GM23248 (cell line): ENCODE measurements around the gene CATSPERB. TPM values are rescaled to one million over a fixed set of nuclear protein-coding genes. Genes with fewer than 3 reads are reported as not detected.
"Not testable (repeated sequence)": the region's sequence is repeated elsewhere in the genome, so short reads cannot be mapped to it uniquely, and the experiment has no call there.

Experiments
- DNase-seq: peaks from one replicate; pipeline ENCODE4 v3.0.0-alpha.2; 2015
- H2AFZ ChIP-seq: fragments of 200-600 bp; sonication (generic); 2 replicates; pipeline ENCODE4 v1.6.1; 2016; ENCODE audit warnings: antibody characterized with exemption
- H3F3A ChIP-seq: fragments of 200-600 bp; sonication (generic); 2 replicates; pipeline ENCODE4 v1.6.1; 2016; ENCODE audit warnings: mild to moderate bottlenecking, antibody characterized with exemption, mixed run types; ENCODE audit not compliant: insufficient read depth
- H3K27ac ChIP-seq: fragments of 200-600 bp; sonication (generic); 2 replicates; pipeline ENCODE4 v1.5.1; 2016; ENCODE audit warnings: mild to moderate bottlenecking
- H3K27me3 ChIP-seq: fragments of 200-600 bp; sonication (generic); replicated peaks from 2 replicates; pipeline ENCODE4 v1.6.1; 2016; ENCODE audit warnings: mild to moderate bottlenecking; ENCODE audit not compliant: insufficient read depth
- H3K36me3 ChIP-seq: fragments of 200-600 bp; sonication (generic); 2 replicates; pipeline ENCODE4 v1.6.1; 2016; ENCODE audit warnings: low read depth, mild to moderate bottlenecking
- H3K4me1 ChIP-seq: fragments of 200-600 bp; sonication (generic); 2 replicates; pipeline ENCODE4 v1.6.1; 2016; ENCODE audit warnings: mild to moderate bottlenecking; ENCODE audit not compliant: insufficient read depth
- H3K4me2 ChIP-seq: fragments of 200-600 bp; sonication (generic); one replicate; pipeline ENCODE4 v1.6.1; 2016; ENCODE audit warnings: mild to moderate bottlenecking; ENCODE audit not compliant: unreplicated experiment
- H3K4me3 ChIP-seq: fragments of 200-600 bp; sonication (generic); 2 replicates; pipeline ENCODE4 v1.5.1; 2016; ENCODE audit warnings: mild to moderate bottlenecking
- H3K79me2 ChIP-seq: fragments of 200-600 bp; sonication (generic); 2 replicates; pipeline ENCODE4 v1.6.1; 2016; ENCODE audit warnings: mild to moderate bottlenecking; ENCODE audit not compliant: insufficient read depth
- H3K9ac ChIP-seq: fragments of 200-600 bp; sonication (generic); 2 replicates; pipeline ENCODE4 v1.6.1; 2016; ENCODE audit warnings: mild to moderate bottlenecking
- H3K9me2 ChIP-seq: fragments of 200-600 bp; sonication (generic); 2 replicates; pipeline ENCODE4 v1.6.1; 2016; ENCODE audit warnings: mixed run types, mild to moderate bottlenecking, moderate library complexity; ENCODE audit not compliant: insufficient read depth
- H3K9me3 ChIP-seq: fragments of 200-600 bp; sonication (generic); one replicate; pipeline ENCODE4 v1.6.1; 2017; ENCODE audit warnings: low read depth
- H4K20me1 ChIP-seq: fragments of 200-600 bp; sonication (generic); 2 replicates; pipeline ENCODE4 v1.6.0; 2016; ENCODE audit not compliant: insufficient read depth
- EZH2 ChIP-seq: fragments of 200-600 bp; sonication (generic); IDR thresholded peaks from 2 replicates; pipeline ENCODE4 v1.6.1; 2018; ENCODE audit warnings: antibody characterized with exemption, mild to moderate bottlenecking; ENCODE audit not compliant: insufficient read depth, poor library complexity, severe bottlenecking
- EZH2phosphoT487 ChIP-seq: fragments of 200-600 bp; sonication (generic); IDR thresholded peaks from 2 replicates; pipeline ENCODE4 v1.6.1; 2018; ENCODE audit warnings: antibody characterized with exemption, moderate library complexity, mild to moderate bottlenecking, low read depth; ENCODE audit not compliant: insufficient read depth
- WGBS, 2 experiments: methylation state at CpG; one replicate each; pipeline ENCODE4 v1.1.6; 2015 to 2017; ENCODE audit warnings: low lambda C conversion rate in 2 of 2, low coverage in 1 of 2; ENCODE audit errors: missing lambda C conversion rate in 2 of 2; 5-methylcytosine and 5-hydroxymethylcytosine counted together
- in situ Hi-C: fragments of 300-500 bp; cut with MboI; formaldehyde crosslinking; loops from 2 replicates; pipeline ENCODE4 v1.15.0; 2020
- polyA plus RNA-seq: library from polyadenylated mRNA; unstranded; fragments of >200 nt; fragmentation: Nextera tagmentation; extraction: Ambion mirVana; gene quantifications from 2 replicates; pipeline ENCODE4 v1.2.1, GENCODE V29; 2016
- total RNA-seq: library from RNA; depleted of rRNA; stranded (reverse); fragments of >200 nt; shearing (Covaris generic); gene quantifications from 2 replicates; pipeline ENCODE4 v1.2.3, GENCODE V29; 2014

Gene CATSPERB
- total and polyA plus RNA-seq, 2 experiments from 2014 or later, result 0.11 TPM; not detected in 1

GRCh38 chr14:91742621-91743304 is 10.9 kb upstream of the CATSPERB start:
- Histone ChIP-seq H3K4me2 (no peak overlapping the region), H3K36me3 (no peaks in the 10 kb centered on the region), H3K4me1 (no peaks in the 10 kb centered on the region), H3K27ac (no peak overlapping the region), H3K4me3 (no peak overlapping the region), H3F3A (no peaks in the 10 kb centered on the region), H3K9ac (no peak overlapping the region), H3K9me2 (no peaks in the 10 kb centered on the region), H3K27me3 (no peaks in the 10 kb centered on the region), H3K79me2 (no peaks in the 10 kb centered on the region), H2AFZ (no peak overlapping the region), H4K20me1 (no peaks in the 10 kb centered on the region), H3K9me3 (no peaks in the 10 kb centered on the region)
- 70 to 90% methylated on average over 1 of the region's 1 CpG for WGBS, 2 experiments
- no peak for TF ChIP-seq EZH2phosphoT487
- TF ChIP-seq EZH2, result no peak
- DNase-seq, result no peak
- in situ Hi-C loops, result no loop called here

GRCh38 chr14:91739867-91740266 is 8.0 kb upstream of the CATSPERB start:
- 74 to 75% methylated on average over 2 of the region's 2 CpGs for WGBS, 2 experiments
- H3K4me2 ChIP-seq, H3F3A ChIP-seq, H3K27me3 ChIP-seq, H3K79me2 ChIP-seq, H3K9me2 ChIP-seq, H3K9me3 ChIP-seq, DNase-seq, H3K9ac ChIP-seq, H2AFZ ChIP-seq, H3K36me3 ChIP-seq, H3K27ac ChIP-seq, H3K4me3 ChIP-seq, H4K20me1 ChIP-seq, H3K4me1 ChIP-seq, in situ Hi-C loops: not testable (repeated sequence)

GRCh38 chr14:91737619-91738018 is 5.7 kb upstream of the CATSPERB start:
- H3K4me1 ChIP-seq, result peaks cover 10% of the 10 kb centered on the region
- peaks cover 8% of the 10 kb centered on the region; the same call in 1 of the 2 replicates for H3F3A ChIP-seq
- no peak overlapping the region for H3K9ac ChIP-seq
- no peaks in the 10 kb centered on the region for H3K79me2 ChIP-seq
- no peak overlapping the region for H3K4me2 ChIP-seq
- 87 to 89% methylated on average over 5 of the region's 5 CpGs for WGBS, 2 experiments
- TF ChIP-seq EZH2phosphoT487 (no peak), EZH2 (no peak)
- in situ Hi-C loops, result no loop called here
- no peak overlapping the region for H2AFZ ChIP-seq
- no peak for DNase-seq
- H3K9me2 ChIP-seq, result no peaks in the 10 kb centered on the region
- no peaks in the 10 kb centered on the region for H4K20me1 ChIP-seq
- no peaks in the 10 kb centered on the region for H3K36me3 ChIP-seq
- no peaks in the 10 kb centered on the region for H3K27me3 ChIP-seq
- no peaks in the 10 kb centered on the region for H3K9me3 ChIP-seq
- H3K27ac ChIP-seq, result no peak overlapping the region
- H3K4me3 ChIP-seq, result no peak overlapping the region

GRCh38 chr14:91732859-91733477 is 1.1 kb upstream of the CATSPERB start:
- H3F3A ChIP-seq, result peaks cover 20% of the 10 kb centered on the region
- no peaks in the 10 kb centered on the region for H3K9me3 ChIP-seq
- peak; percentile 80 for DNase-seq
- no peaks in the 10 kb centered on the region for H3K9me2 ChIP-seq
- TF ChIP-seq EZH2, result no peak
- no peak for TF ChIP-seq EZH2phosphoT487
- no peaks in the 10 kb centered on the region for H4K20me1 ChIP-seq
- peak overlapping the region; percentile 25 for H3K9ac ChIP-seq
- H3K4me1 ChIP-seq, result peaks cover 25% of the 10 kb centered on the region
- H2AFZ ChIP-seq, result no peak overlapping the region
- H3K4me3 ChIP-seq, result no peak overlapping the region
- H3K79me2 ChIP-seq, result no peaks in the 10 kb centered on the region
- H3K4me2 ChIP-seq, result peak overlapping the region; percentile 22
- 0 to 3% methylated on average over 2 of the region's 2 CpGs for WGBS, 2 experiments
- H3K27ac ChIP-seq, result peak overlapping the region; percentile 36
- no peaks in the 10 kb centered on the region for H3K36me3 ChIP-seq
- no peaks in the 10 kb centered on the region for H3K27me3 ChIP-seq
- in situ Hi-C loops, result no loop called here
